PC-3 (cell line): ENCODE data around the gene PI4KB. TPM values are rescaled to one million over a fixed set of nuclear protein-coding genes. Genes with fewer than 3 reads are reported as not detected.

Experiments
- ATAC-seq: fragments of 200-7000 bp; cut with Tn5 transposase; 2 replicates; pipeline ENCODE4 v1.9.1; 2020; ENCODE audit warnings: mild to moderate bottlenecking, moderate library complexity
- BruUV-seq: library from RNA; stranded (reverse); fragments of 400-500 nt; replicated peaks from 2 replicates; lab custom pipeline; 2021; lab: Mats Ljungman, UMichigan
- CTCF ChIA-PET: fragments of 300-600 bp; sonication (Branson Sonifier 250); formaldehyde crosslinking; loops from one replicate; lab custom pipeline; 2022; ENCODE audit warnings: antibody characterized with exemption; lab: Charles Lee
- POLR2A ChIA-PET: fragments of 300-600 bp; sonication (Branson Sonifier 250); formaldehyde crosslinking; loops from one replicate; lab custom pipeline; 2022; ENCODE audit warnings: antibody characterized with exemption; ENCODE audit not compliant: unreplicated experiment; lab: Charles Lee
- DNase-seq: peaks from one replicate; pipeline ENCODE4 v3.0.0-alpha.2; 2015
- H2AFZ ChIP-seq: fragments of 300-600 bp; sonication (generic); 2 replicates; pipeline ENCODE4 v1.6.0; 2016; ENCODE audit warnings: antibody characterized with exemption, low read length
- H3F3A ChIP-seq: fragments of 300-600 bp; sonication (generic); one replicate; pipeline ENCODE4 v1.6.0; 2017; ENCODE audit warnings: antibody characterized with exemption, low read length, control low read depth, mild to moderate bottlenecking; ENCODE audit not compliant: unreplicated experiment
- H3K27ac ChIP-seq: fragments of 300-600 bp; sonication (generic); 2 replicates; pipeline ENCODE4 v1.5.1; 2016; ENCODE audit warnings: mild to moderate bottlenecking, low read length
- H3K27me3 ChIP-seq: fragments of 300-600 bp; sonication (generic); 2 replicates; pipeline ENCODE4 v1.6.1; 2016; ENCODE audit warnings: low read length, mixed read lengths
- H3K36me3 ChIP-seq: fragments of 300-600 bp; sonication (generic); 2 replicates; pipeline ENCODE4 v1.6.1; 2016; ENCODE audit warnings: low read depth, mixed run types, low read length, mixed read lengths
- H3K4me1 ChIP-seq: fragments of 300-600 bp; sonication (generic); 2 replicates; pipeline ENCODE4 v1.5.1; 2016; ENCODE audit warnings: low read length; ENCODE audit not compliant: insufficient read depth
- H3K4me2 ChIP-seq: fragments of 300-600 bp; sonication (generic); 2 replicates; pipeline ENCODE4 v1.6.0; 2016; ENCODE audit warnings: low read length
- H3K4me3 ChIP-seq: fragments of 300-600 bp; sonication (generic); 2 replicates; pipeline ENCODE4 v1.5.1; 2016; ENCODE audit warnings: mild to moderate bottlenecking, low read length, mixed read lengths
- H3K79me2 ChIP-seq: fragments of 300-600 bp; sonication (generic); 2 replicates; pipeline ENCODE4 v1.6.1; 2017; ENCODE audit warnings: low read length, mixed read lengths
- H3K9ac ChIP-seq: fragments of 300-600 bp; sonication (generic); 2 replicates; pipeline ENCODE4 v1.6.0; 2016; ENCODE audit warnings: mild to moderate bottlenecking, low read length
- H3K9me2 ChIP-seq: fragments of 300-600 bp; sonication (generic); replicated peaks from 2 replicates; pipeline ENCODE4 v1.6.1; 2016; ENCODE audit warnings: mixed run types, low read length, mixed read lengths
- H3K9me3 ChIP-seq: fragments of 300-600 bp; sonication (generic); 2 replicates; pipeline ENCODE4 v1.6.1; 2016; ENCODE audit warnings: low read length, mixed read lengths
- H4K20me1 ChIP-seq: fragments of 300-600 bp; sonication (generic); 2 replicates; pipeline ENCODE4 v1.6.1; 2016; ENCODE audit warnings: low read length, mixed read lengths
- CTCF ChIP-seq: fragments of 300-600 bp; sonication (generic); conservative IDR thresholded peaks from 2 replicates; pipeline ENCODE4 v1.5.1; 2017; ENCODE audit warnings: antibody characterized with exemption, low read depth, mild to moderate bottlenecking, low read length
- EZH2 ChIP-seq: fragments of 300-600 bp; sonication (generic); IDR thresholded peaks from one replicate; pipeline ENCODE4 v1.6.1; 2017; ENCODE audit warnings: antibody characterized with exemption, mild to moderate bottlenecking, low read length; ENCODE audit not compliant: unreplicated experiment
- EZH2phosphoT487 ChIP-seq: fragments of 300-600 bp; sonication (generic); IDR thresholded peaks from 2 replicates; pipeline ENCODE4 v1.6.1; 2018; ENCODE audit warnings: mild to moderate bottlenecking, antibody characterized with exemption, low read length, borderline replicate concordance
- intact Hi-C: fragments of 100-400 bp; cut with micrococcal nuclease; formaldehyde crosslinking; loops from 2 replicates; pipeline ENCODE4 v1.9.0; 2023
- total RNA-seq: library from RNA; depleted of rRNA; stranded (reverse); fragments of >200 nt; gene quantifications from 2 replicates; pipeline ENCODE4 v1.2.3, GENCODE V29; 2014; rRNA removed

Gene PI4KB
- total RNA-seq, 1 experiment from 2014 or later, result 99.5 TPM

- Histone ChIP-seq H3K4me2 (no peak overlapping the region), H3K9me2 (no peaks in the 10 kb centered on the region), H4K20me1 (no peaks in the 10 kb centered on the region), H3K9me3 (no peaks in the 10 kb centered on the region), H3K9ac (no peak overlapping the region), H3F3A (peaks cover 5% of the 10 kb centered on the region), H2AFZ (no peak overlapping the region), H3K27ac (no peak overlapping the region), H3K4me1 (0 out of 2 replicates have a peak, but pooled peaks cover 4% of the 10 kb centered on the region), H3K36me3 (peaks cover 91% of the 10 kb centered on the region), H3K79me2 (no peaks in the 10 kb centered on the region), H3K27me3 (no peaks in the 10 kb centered on the region), H3K4me3 (no peak overlapping the region)
- DNase-seq (no peak), ATAC-seq (no peak)
- ChIA-PET POLR2A (no interaction called here), CTCF (interaction anchor here (0.6 kb wide), 1 partner anchor 193 kb away, joined by 3 read pairs; no protein-coding TSS in a partner anchor)
- BruUV-seq, result no TSS peak
- TF ChIP-seq EZH2 (no peak), EZH2phosphoT487 (no peak), CTCF (no peak)
- intact Hi-C loops, result no loop called here
Measured at GRCh38 chr1:151242442-151242841, 84.8 kb downstream of the PI4KB start.

Other genes starting within 250 kb of the PI4KB start
- 2.0 and 2.8 TPM in 2 replicates for gene SEMA6C, start 180.8 kb downstream of the PI4KB start, total RNA-seq
- gene TNFAIP8L2, start 170.8 kb downstream of the PI4KB start, total RNA-seq, result not detected in 2 replicates
- gene LYSMD1, start 161.5 kb downstream of the PI4KB start, total RNA-seq, result 6.3 and 7.5 TPM in 2 replicates
- 80.3 and 82.4 TPM in 2 replicates for gene SCNM1, start 161.3 kb downstream of the PI4KB start, total RNA-seq
- 1.8 and 2.7 TPM in 2 replicates for gene TMOD4, start 151.4 kb downstream of the PI4KB start, total RNA-seq
- gene VPS72, start 137.2 kb downstream of the PI4KB start, total RNA-seq, result 75.1 and 94.7 TPM in 2 replicates
- 63.3 and 78.3 TPM in 2 replicates for gene PIP5K1A, start 128.9 kb downstream of the PI4KB start, total RNA-seq
- gene PSMD4, start 72.7 kb downstream of the PI4KB start, total RNA-seq, result 404 and 469 TPM in 2 replicates
- 24.6 and 30.3 TPM in 2 replicates for gene ZNF687, start 45.1 kb downstream of the PI4KB start, total RNA-seq
- gene RFX5, start 19.8 kb upstream of the PI4KB start, total RNA-seq, result 34.1 and 41.0 TPM in 2 replicates
- 29.8 and 73.5 TPM in 2 replicates for gene SELENBP1, start 45.3 kb upstream of the PI4KB start, total RNA-seq
- 734 and 818 TPM in 2 replicates for gene PSMB4, start 72.2 kb upstream of the PI4KB start, total RNA-seq
- 30.5 and 77.9 TPM in 2 replicates for gene POGZ, start 132.1 kb upstream of the PI4KB start, total RNA-seq
- 13.3 and 20.1 TPM in 2 replicates for gene CGN, start 184.0 kb upstream of the PI4KB start, total RNA-seq
- gene TUFT1, start 212.9 kb upstream of the PI4KB start, total RNA-seq, result 33.9 and 46.9 TPM in 2 replicates